ENCODE measurements around the gene MSMP. TPM values are rescaled to one million over a fixed set of nuclear protein-coding genes. Genes with fewer than 3 reads are reported as not detected.

MSMP gene
- total RNA-seq = not detected
- under 1 TPM in 1 of 4 donors, not detected in 3; 0.69 TPM for polyA plus RNA-seq

- H3K4me1 ChIP-seq (ENCODE audit: control insufficient read depth, insufficient read depth, low read length, poor library complexity, severe bottlenecking) = peaks cover 31% of the 10 kb centered on the region
- ATAC-seq (ENCODE audit: low read depth in 2 of 2) (no peak), DNase-seq (no peak)
- no peaks in the 10 kb centered on the region for H3K9me3 Mint-ChIP-seq
- H3K27me3 Mint-ChIP-seq = no peaks in the 10 kb centered on the region
- no peak within 1 kb of the TSS for H3K27ac ChIP-seq (ENCODE audit: insufficient read depth, low read length, poor library complexity, severe bottlenecking)
- peak within 1 kb of the TSS; percentile 55 to 95 (median 60) for H3K4me3 Mint-ChIP-seq
- no peaks in the 10 kb centered on the region for H3K27me3 ChIP-seq (ENCODE audit: control insufficient read depth, insufficient read depth, low read length)
- H3K4me3 ChIP-seq (ENCODE audit: low read depth, low read length) = no peak within 1 kb of the TSS
- peaks cover 25% of the 10 kb centered on the region for H3K36me3 Mint-ChIP-seq
- peak within 1 kb of the TSS in 1 of 3 donors; percentile 47 for H3K27ac Mint-ChIP-seq
- peaks cover 8 to 63% (median 40%) of the 10 kb centered on the region in 4 donors for H3K4me1 Mint-ChIP-seq
- no peaks in the 10 kb centered on the region for H3K9me3 ChIP-seq (ENCODE audit: control insufficient read depth in 2 of 2, low read length in 2 of 2)
- peaks cover 28% of the 10 kb centered on the region for H3K36me3 ChIP-seq (ENCODE audit: control insufficient read depth, insufficient read depth, low read length)
Measured at GRCh38 chr9:35754264-35754663, at the start of gene MSMP. MSMP (minus strand) TSS chr9:35754276; CDS start chr9:35754129, 147 bp downstream.

- ATAC-seq (ENCODE audit: low read depth in 2 of 2) = no peak
- H3K36me3 Mint-ChIP-seq = peaks cover 46% of the 10 kb centered on the region
- peaks cover 32% of the 10 kb centered on the region for H3K36me3 ChIP-seq (ENCODE audit: control insufficient read depth, insufficient read depth, low read length)
Measured at GRCh38 chr9:35801328-35802128, 47.5 kb upstream of the MSMP start.

GRCh38 chr9:35800530-35800929 lies 46.5 kb upstream of the MSMP start:
- peaks cover 22% of the 10 kb centered on the region for H3K36me3 ChIP-seq (ENCODE audit: control insufficient read depth, insufficient read depth, low read length)

More at GRCh38 chr9:35801328-35802128, 47.5 kb upstream of the MSMP start:
- H3K9me3 Mint-ChIP-seq = no peaks in the 10 kb centered on the region
- Histone ChIP-seq H3K4me3 (ENCODE audit: low read depth, low read length) (no peak overlapping the region), H3K4me1 (ENCODE audit: control insufficient read depth, insufficient read depth, low read length, poor library complexity, severe bottlenecking) (no peaks in the 10 kb centered on the region), H3K9me3 (ENCODE audit: control insufficient read depth in 2 of 2, low read length in 2 of 2) (no peaks in the 10 kb centered on the region), H3K27me3 (ENCODE audit: control insufficient read depth, insufficient read depth, low read length) (no peaks in the 10 kb centered on the region), H3K27ac (ENCODE audit: insufficient read depth, low read length, poor library complexity, severe bottlenecking) (no peak overlapping the region)
- peak overlapping the region in 1 of 3 donors; percentile 69 for H3K27ac Mint-ChIP-seq
- no peak for DNase-seq
- no peak overlapping the region for H3K4me3 Mint-ChIP-seq
- H3K4me1 Mint-ChIP-seq = peaks cover 0 to 3% (median under 1%) of the 10 kb centered on the region in 4 donors
- no peaks in the 10 kb centered on the region for H3K27me3 Mint-ChIP-seq

GRCh38 chr9:35798658-35799374 lies 44.7 kb upstream of the MSMP start:
- no peaks in the 10 kb centered on the region for H3K27me3 Mint-ChIP-seq
- peaks cover 0 to 11% (median 9%) of the 10 kb centered on the region in 4 donors for H3K4me1 Mint-ChIP-seq
- no peak overlapping the region for H3K27ac Mint-ChIP-seq
- no peaks in the 10 kb centered on the region for H3K9me3 Mint-ChIP-seq
- H3K36me3 Mint-ChIP-seq = peaks cover 31% of the 10 kb centered on the region
- Histone ChIP-seq H3K4me3 (ENCODE audit: low read depth, low read length) (no peak overlapping the region), H3K9me3 (ENCODE audit: control insufficient read depth in 2 of 2, low read length in 2 of 2) (no peaks in the 10 kb centered on the region), H3K27ac (ENCODE audit: insufficient read depth, low read length, poor library complexity, severe bottlenecking) (no peak overlapping the region), H3K4me1 (ENCODE audit: control insufficient read depth, insufficient read depth, low read length, poor library complexity, severe bottlenecking) (no peaks in the 10 kb centered on the region), H3K36me3 (ENCODE audit: control insufficient read depth, insufficient read depth, low read length) (peaks cover 21% of the 10 kb centered on the region), H3K27me3 (ENCODE audit: control insufficient read depth, insufficient read depth, low read length) (no peaks in the 10 kb centered on the region)
- ATAC-seq (ENCODE audit: low read depth in 2 of 2) (peak in 1 of 2 donors; percentile 31), DNase-seq (peak in 1 of 3 donors; percentile 30)
- no peak overlapping the region for H3K4me3 Mint-ChIP-seq

More at GRCh38 chr9:35800530-35800929, 46.5 kb upstream of the MSMP start:
- H3K27me3 ChIP-seq (ENCODE audit: control insufficient read depth, insufficient read depth, low read length) = no peaks in the 10 kb centered on the region
- H3K4me3 ChIP-seq (ENCODE audit: low read depth, low read length) = no peak overlapping the region
- no peaks in the 10 kb centered on the region for H3K4me1 ChIP-seq (ENCODE audit: control insufficient read depth, insufficient read depth, low read length, poor library complexity, severe bottlenecking)
- Mint-ChIP-seq H3K4me3 (no peak overlapping the region), H3K4me1 (peaks cover 0 to 5% (median under 1%) of the 10 kb centered on the region in 4 donors), H3K27me3 (no peaks in the 10 kb centered on the region), H3K27ac (no peak overlapping the region), H3K9me3 (no peaks in the 10 kb centered on the region), H3K36me3 (peaks cover 36% of the 10 kb centered on the region)
- DNase-seq = no peak
- H3K27ac ChIP-seq (ENCODE audit: insufficient read depth, low read length, poor library complexity, severe bottlenecking) = no peak overlapping the region
- ATAC-seq (ENCODE audit: low read depth in 2 of 2) = no peak
- H3K9me3 ChIP-seq (ENCODE audit: control insufficient read depth in 2 of 2, low read length in 2 of 2) = no peaks in the 10 kb centered on the region

- Histone ChIP-seq H3K4me1 (ENCODE audit: control insufficient read depth, insufficient read depth, low read length, poor library complexity, severe bottlenecking) (no peaks in the 10 kb centered on the region), H3K36me3 (ENCODE audit: control insufficient read depth, insufficient read depth, low read length) (peaks cover 21% of the 10 kb centered on the region), H3K9me3 (ENCODE audit: control insufficient read depth in 2 of 2, low read length in 2 of 2) (no peaks in the 10 kb centered on the region), H3K4me3 (ENCODE audit: low read depth, low read length) (no peak overlapping the region), H3K27me3 (ENCODE audit: control insufficient read depth, insufficient read depth, low read length) (no peaks in the 10 kb centered on the region), H3K27ac (ENCODE audit: insufficient read depth, low read length, poor library complexity, severe bottlenecking) (no peak overlapping the region)
- H3K4me1 Mint-ChIP-seq = peaks cover 0 to 15% (median 10%) of the 10 kb centered on the region in 4 donors
- H3K27me3 Mint-ChIP-seq = no peaks in the 10 kb centered on the region
- no peak overlapping the region for H3K4me3 Mint-ChIP-seq
- ATAC-seq (ENCODE audit: low read depth in 2 of 2) = no peak
- no peaks in the 10 kb centered on the region for H3K9me3 Mint-ChIP-seq
- peaks cover 28% of the 10 kb centered on the region for H3K36me3 Mint-ChIP-seq
- no peak for DNase-seq
- no peak overlapping the region for H3K27ac Mint-ChIP-seq
Measured at GRCh38 chr9:35797311-35798109, 43.4 kb upstream of the MSMP start.

- Histone ChIP-seq H3K27me3 (ENCODE audit: control insufficient read depth, insufficient read depth, low read length) (no peaks in the 10 kb centered on the region), H3K4me1 (ENCODE audit: control insufficient read depth, insufficient read depth, low read length, poor library complexity, severe bottlenecking) (no peaks in the 10 kb centered on the region), H3K9me3 (ENCODE audit: control insufficient read depth in 2 of 2, low read length in 2 of 2) (no peaks in the 10 kb centered on the region), H3K27ac (ENCODE audit: insufficient read depth, low read length, poor library complexity, severe bottlenecking) (no peak overlapping the region), H3K36me3 (ENCODE audit: control insufficient read depth, insufficient read depth, low read length) (peaks cover 10% of the 10 kb centered on the region), H3K4me3 (ENCODE audit: low read depth, low read length) (no peak overlapping the region)
- Mint-ChIP-seq H3K27ac (no peak overlapping the region), H3K9me3 (no peaks in the 10 kb centered on the region), H3K27me3 (no peaks in the 10 kb centered on the region), H3K36me3 (peaks cover 16% of the 10 kb centered on the region), H3K4me1 (peaks cover 0 to 13% (median 10%) of the 10 kb centered on the region in 4 donors), H3K4me3 (no peak overlapping the region)
- no peak for ATAC-seq (ENCODE audit: low read depth in 2 of 2)
- DNase-seq = no peak
Measured at GRCh38 chr9:35795695-35796094, 41.6 kb upstream of the MSMP start.

GRCh38 chr9:35793461-35793860 lies 39.4 kb upstream of the MSMP start:
- Histone ChIP-seq H3K36me3 (ENCODE audit: control insufficient read depth, insufficient read depth, low read length) (no peaks in the 10 kb centered on the region), H3K4me1 (ENCODE audit: control insufficient read depth, insufficient read depth, low read length, poor library complexity, severe bottlenecking) (no peaks in the 10 kb centered on the region), H3K9me3 (ENCODE audit: control insufficient read depth in 2 of 2, low read length in 2 of 2) (no peaks in the 10 kb centered on the region), H3K4me3 (ENCODE audit: low read depth, low read length) (no peak overlapping the region), H3K27ac (ENCODE audit: insufficient read depth, low read length, poor library complexity, severe bottlenecking) (no peak overlapping the region), H3K27me3 (ENCODE audit: control insufficient read depth, insufficient read depth, low read length) (no peaks in the 10 kb centered on the region)
- H3K27me3 Mint-ChIP-seq = no peaks in the 10 kb centered on the region
- no peak overlapping the region for H3K4me3 Mint-ChIP-seq
- H3K36me3 Mint-ChIP-seq = peaks cover 13% of the 10 kb centered on the region
- DNase-seq (no peak), ATAC-seq (ENCODE audit: low read depth in 2 of 2) (no peak)
- peaks cover 0 to 20% (median 16%) of the 10 kb centered on the region in 4 donors for H3K4me1 Mint-ChIP-seq
- H3K9me3 Mint-ChIP-seq = no peaks in the 10 kb centered on the region
- H3K27ac Mint-ChIP-seq = peak overlapping the region in 1 of 3 donors; percentile 86

All from CD4-positive, CD25-positive, alpha-beta regulatory T cell (primary cell).